CD8-positive, alpha-beta memory T cell (primary cell): ENCODE measurements around the gene LAMC1. TPM values are rescaled to one million over a fixed set of nuclear protein-coding genes. Genes with fewer than 3 reads are reported as not detected.

Experiments
- CTCF ChIA-PET: fragments of 350-600 bp; sonication (Branson Sonifier 250); formaldehyde crosslinking; loops from one replicate; lab custom pipeline; 2021; ENCODE audit warnings: antibody characterized with exemption; lab: Charles Lee
- POLR2A ChIA-PET: fragments of 350-600 bp; sonication (Branson Sonifier 250); formaldehyde crosslinking; loops from one replicate; lab custom pipeline; 2021; ENCODE audit warnings: antibody characterized with exemption; lab: Charles Lee
- DNase-seq, 5 donors: peaks; one replicate each; pipeline versions ENCODE4 v3.0.0 to v3.0.0-alpha.2; 2020 to 2022; ENCODE audit warnings: mixed read lengths in 1 of 5
- H3K27ac ChIP-seq: one replicate; pipeline ENCODE4 v1.7.0; 2013; ENCODE audit warnings: low read depth, mild to moderate bottlenecking, low read length, moderate library complexity
- H3K27me3 ChIP-seq: 2 replicates; pipeline ENCODE4 v1.7.0; 2013; ENCODE audit warnings: low read length, mild to moderate bottlenecking; ENCODE audit not compliant: insufficient read depth, poor library complexity, severe bottlenecking
- H3K36me3 ChIP-seq: 2 replicates; pipeline ENCODE4 v1.7.0; 2013; ENCODE audit warnings: mild to moderate bottlenecking, low read length, moderate library complexity; ENCODE audit not compliant: insufficient read depth
- H3K4me1 ChIP-seq: 2 replicates; pipeline ENCODE4 v1.7.0; 2013; ENCODE audit warnings: mild to moderate bottlenecking, low read length, moderate library complexity; ENCODE audit not compliant: insufficient read depth
- H3K4me3 ChIP-seq: 2 replicates; pipeline ENCODE4 v1.7.0; 2013; ENCODE audit warnings: mild to moderate bottlenecking, low read length
- H3K9me3 ChIP-seq: 2 replicates; pipeline ENCODE4 v1.7.0; 2013; ENCODE audit warnings: mild to moderate bottlenecking, low read length
- H3K27ac Mint-ChIP-seq, 8 donors: one replicate each; pipeline ENCODE4 v1.8.0; 2020 to 2021; ENCODE audit warnings: mixed read lengths in 8 of 8, mild to moderate bottlenecking in 6 of 8, inconsistent platforms in 3 of 8, moderate library complexity in 3 of 8
- H3K27me3 Mint-ChIP-seq, 2 donors: one replicate each; pipeline ENCODE4 v1.8.0; 2020 to 2021; ENCODE audit warnings: mixed read lengths in 2 of 2, mild to moderate bottlenecking in 1 of 2, moderate library complexity in 1 of 2
- H3K36me3 Mint-ChIP-seq, 3 donors: one replicate each; pipeline ENCODE4 v1.8.0; 2020 to 2021; ENCODE audit warnings: mixed read lengths in 3 of 3, inconsistent platforms in 1 of 3, mild to moderate bottlenecking in 1 of 3
- H3K4me1 Mint-ChIP-seq, 3 donors: one replicate each; pipeline ENCODE4 v1.8.0; 2020 to 2021; ENCODE audit warnings: mixed read lengths in 3 of 3, inconsistent platforms in 1 of 3, mild to moderate bottlenecking in 1 of 3
- H3K4me3 Mint-ChIP-seq, 7 donors: one replicate each; pipeline ENCODE4 v1.8.0; 2020 to 2021; ENCODE audit warnings: mixed read lengths in 7 of 7, mild to moderate bottlenecking in 6 of 7, moderate library complexity in 4 of 7, inconsistent platforms in 2 of 7
- H3K9me3 Mint-ChIP-seq, 5 donors: one replicate each; pipeline ENCODE4 v1.8.0; 2020 to 2022; ENCODE audit warnings: mixed read lengths in 5 of 5, mild to moderate bottlenecking in 3 of 5, moderate library complexity in 2 of 5, inconsistent platforms in 1 of 5
- polyA plus RNA-seq: library from polyadenylated mRNA; unstranded; fragments of 300-500 nt; fragmentation: Illumina TruSeq; gene quantifications from one replicate; pipeline ENCODE4 v1.2.3, GENCODE V29; 2021
- total RNA-seq, 2 experiments: library from RNA; stranded (reverse); gene quantifications; one replicate each; pipeline ENCODE4 v1.2.3, GENCODE V29; 2021

Gene LAMC1
- total and polyA plus RNA-seq, 3 experiments from 2014 or later: 0.33 to 0.58 TPM; not detected in 1

DNA sequence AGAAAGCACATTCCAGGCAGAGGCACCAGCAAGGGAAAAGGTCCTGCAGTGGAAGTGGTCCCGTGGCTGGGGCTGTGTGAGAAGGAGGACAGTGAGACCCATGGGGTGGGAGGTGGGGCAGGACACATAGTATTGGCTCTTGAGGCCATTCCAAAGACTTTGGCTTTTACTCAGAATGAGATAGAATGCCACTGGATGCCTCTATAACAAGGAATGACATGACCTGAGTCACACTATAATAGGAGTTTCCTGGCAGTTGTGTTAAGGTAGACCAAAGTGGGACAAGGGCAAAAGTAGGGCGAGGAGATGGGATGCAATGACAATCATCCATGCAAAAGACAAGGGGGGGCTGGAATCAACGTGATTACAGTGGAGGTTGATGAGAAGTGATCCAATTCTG, 138.2 kb downstream of the LAMC1 start:
- Mint-ChIP-seq H3K27me3 (peaks cover 0 to 5% of the 10 kb centered on the region in 2 donors), H3K9me3 (no peaks in the 10 kb centered on the region), H3K4me3 (no peak overlapping the region), H3K27ac (no peak overlapping the region), H3K4me1 (no peaks in the 10 kb centered on the region), H3K36me3 (no peaks in the 10 kb centered on the region)
- H3K4me3 ChIP-seq: no peak overlapping the region
- H3K27me3 ChIP-seq: no peaks in the 10 kb centered on the region
- H3K27ac ChIP-seq: no peak overlapping the region
- ChIA-PET CTCF (no interaction called here), POLR2A (no interaction called here)
- no peak for DNase-seq
- no peaks in the 10 kb centered on the region for H3K36me3 ChIP-seq
- H3K4me1 ChIP-seq: no peaks in the 10 kb centered on the region
- H3K9me3 ChIP-seq: no peaks in the 10 kb centered on the region

DNA sequence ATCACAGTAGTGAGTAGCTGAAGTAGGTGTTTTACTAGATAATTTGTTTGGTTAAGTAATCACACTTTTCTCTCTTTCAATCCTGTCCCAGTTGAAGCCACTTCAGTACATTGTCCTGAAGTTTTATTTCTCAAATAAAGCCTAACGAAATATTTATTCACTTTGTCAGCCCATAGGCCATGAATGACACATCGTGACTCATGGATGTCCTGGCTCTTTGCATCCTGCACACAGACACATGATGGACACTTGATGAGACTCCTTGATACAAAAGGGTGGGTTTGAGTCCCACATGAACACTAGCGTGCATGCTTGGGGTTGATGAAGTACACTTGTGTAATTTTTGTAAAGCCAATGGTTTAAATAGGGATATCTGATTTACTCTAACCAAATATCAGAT, 140.1 kb downstream of the LAMC1 start:
- CTCF ChIA-PET: no interaction called here
- Mint-ChIP-seq H3K4me3 (no peak overlapping the region), H3K36me3 (no peaks in the 10 kb centered on the region), H3K27ac (no peak overlapping the region), H3K4me1 (no peaks in the 10 kb centered on the region), H3K27me3 (peaks cover 4% of the 10 kb centered on the region in 2 donors), H3K9me3 (no peaks in the 10 kb centered on the region)
- no peaks in the 10 kb centered on the region for H3K27me3 ChIP-seq
- H3K27ac ChIP-seq: no peak overlapping the region
- no peaks in the 10 kb centered on the region for H3K36me3 ChIP-seq
- H3K4me3 ChIP-seq: no peak overlapping the region
- DNase-seq: no peak
- H3K4me1 ChIP-seq: no peaks in the 10 kb centered on the region
- POLR2A ChIA-PET: no interaction called here
- H3K9me3 ChIP-seq: no peaks in the 10 kb centered on the region

DNA sequence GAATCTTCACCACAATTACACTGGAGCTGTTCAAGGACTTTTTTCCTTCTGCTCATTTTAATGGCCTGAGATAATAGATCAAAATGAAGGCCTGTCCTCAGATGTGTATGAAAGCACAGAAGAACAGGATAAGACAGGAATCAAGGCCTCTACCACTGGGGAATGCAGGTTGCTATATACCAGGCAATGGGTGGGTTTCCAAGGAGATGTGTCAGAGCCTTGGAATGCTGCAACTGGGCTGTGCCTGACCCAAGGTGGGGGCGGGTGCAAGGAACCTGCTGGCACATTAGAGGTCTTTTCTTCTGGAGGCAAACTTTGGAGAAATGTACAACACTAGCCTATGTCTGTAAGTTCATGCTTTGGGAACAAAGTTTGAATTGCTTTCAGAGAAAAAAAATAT, 141.1 kb downstream of the LAMC1 start:
- Mint-ChIP-seq H3K4me3 (no peak overlapping the region), H3K36me3 (no peaks in the 10 kb centered on the region), H3K27ac (no peak overlapping the region), H3K4me1 (no peaks in the 10 kb centered on the region), H3K27me3 (peaks cover 5 to 8% of the 10 kb centered on the region in 2 donors), H3K9me3 (no peaks in the 10 kb centered on the region)
- H3K27ac ChIP-seq: no peak overlapping the region
- H3K4me3 ChIP-seq: no peak overlapping the region
- DNase-seq: no peak
- no peaks in the 10 kb centered on the region for H3K36me3 ChIP-seq
- no peaks in the 10 kb centered on the region for H3K27me3 ChIP-seq
- no peaks in the 10 kb centered on the region for H3K9me3 ChIP-seq
- ChIA-PET CTCF (no interaction called here), POLR2A (no interaction called here)
- H3K4me1 ChIP-seq: no peaks in the 10 kb centered on the region

DNA sequence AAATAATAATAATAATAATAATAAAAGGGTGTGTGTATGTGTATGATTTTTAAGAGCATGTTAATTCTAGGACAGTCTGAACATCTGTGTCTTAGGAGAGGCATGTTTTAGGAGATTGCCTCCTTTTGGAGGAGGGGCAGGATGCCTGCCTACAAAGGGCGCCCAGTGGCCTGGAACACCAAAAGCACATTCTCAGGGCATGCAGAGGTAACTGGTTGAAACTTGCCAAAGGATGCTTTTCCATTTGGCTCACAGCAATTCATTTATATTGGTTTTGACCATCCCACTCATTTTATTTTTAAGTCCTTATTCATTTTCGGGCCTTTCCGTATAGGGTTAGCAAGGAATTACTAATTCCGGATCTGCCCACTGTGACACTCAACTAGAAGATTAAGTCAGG, 141.7 kb downstream of the LAMC1 start:
- Mint-ChIP-seq H3K4me1 (no peaks in the 10 kb centered on the region), H3K27me3 (peaks cover 5 to 8% of the 10 kb centered on the region in 2 donors), H3K9me3 (no peaks in the 10 kb centered on the region), H3K27ac (no peak overlapping the region), H3K4me3 (no peak overlapping the region), H3K36me3 (no peaks in the 10 kb centered on the region)
- Histone ChIP-seq H3K4me3 (no peak overlapping the region), H3K27ac (no peak overlapping the region), H3K9me3 (no peaks in the 10 kb centered on the region), H3K27me3 (no peaks in the 10 kb centered on the region), H3K36me3 (no peaks in the 10 kb centered on the region), H3K4me1 (no peaks in the 10 kb centered on the region)
- POLR2A ChIA-PET: no interaction called here
- no peak for DNase-seq
- CTCF ChIA-PET: no interaction called here

DNA sequence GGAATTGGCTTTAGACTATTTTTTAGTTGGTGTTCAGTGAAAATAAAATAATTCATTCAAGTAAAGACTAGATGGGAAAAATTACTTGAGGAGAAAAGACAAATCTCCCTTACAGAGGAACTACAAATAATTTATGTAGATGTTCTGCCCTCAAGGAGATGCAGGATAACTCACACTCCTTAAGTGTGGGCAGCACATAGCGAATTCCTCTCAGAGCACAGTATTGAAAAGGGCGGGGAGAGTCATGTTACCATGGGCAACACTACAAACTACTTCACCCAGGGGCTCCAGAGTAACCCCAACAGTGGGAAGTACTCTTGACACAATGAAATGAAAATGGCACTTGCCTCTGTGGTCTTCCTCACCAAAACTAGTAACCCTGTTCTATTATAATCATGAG, 142.2 kb downstream of the LAMC1 start:
- Histone ChIP-seq H3K4me1 (no peaks in the 10 kb centered on the region), H3K4me3 (no peak overlapping the region), H3K9me3 (no peaks in the 10 kb centered on the region), H3K36me3 (no peaks in the 10 kb centered on the region), H3K27ac (no peak overlapping the region), H3K27me3 (no peaks in the 10 kb centered on the region)
- Mint-ChIP-seq H3K27me3 (peaks cover 5 to 8% of the 10 kb centered on the region in 2 donors), H3K4me1 (no peaks in the 10 kb centered on the region), H3K27ac (no peak overlapping the region), H3K9me3 (no peaks in the 10 kb centered on the region), H3K36me3 (no peaks in the 10 kb centered on the region), H3K4me3 (no peak overlapping the region)
- ChIA-PET CTCF (no interaction called here), POLR2A (no interaction called here)
- DNase-seq: no peak

DNA sequence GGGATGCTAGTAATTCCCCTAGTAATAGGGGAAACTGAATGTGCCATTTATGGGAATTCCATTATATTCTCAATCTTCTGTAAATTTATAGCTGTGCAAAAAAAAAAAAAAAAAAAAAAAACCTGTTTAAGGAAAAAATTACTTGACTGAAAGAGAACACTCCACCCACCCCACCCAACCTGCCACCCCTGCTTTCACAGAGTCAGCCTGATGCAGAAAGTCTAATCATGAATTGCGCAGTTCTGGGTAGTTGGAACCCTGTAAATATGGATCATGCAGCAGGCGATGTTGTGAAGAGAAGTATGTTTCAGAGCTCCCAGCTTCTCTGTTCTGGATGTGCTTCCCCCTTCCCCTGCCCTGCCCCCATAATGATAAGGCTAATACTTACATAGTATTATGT, 143.2 kb downstream of the LAMC1 start:
- no peaks in the 10 kb centered on the region for H3K36me3 ChIP-seq
- H3K4me3 ChIP-seq: no peak overlapping the region
- Mint-ChIP-seq H3K27me3 (peaks cover 7 to 8% of the 10 kb centered on the region in 2 donors), H3K9me3 (no peaks in the 10 kb centered on the region), H3K36me3 (no peaks in the 10 kb centered on the region), H3K4me1 (no peaks in the 10 kb centered on the region), H3K4me3 (no peak overlapping the region), H3K27ac (no peak overlapping the region)
- no peaks in the 10 kb centered on the region for H3K4me1 ChIP-seq
- POLR2A ChIA-PET: no interaction called here
- no peak for DNase-seq
- H3K27me3 ChIP-seq: no peaks in the 10 kb centered on the region
- no peak overlapping the region for H3K27ac ChIP-seq
- no peaks in the 10 kb centered on the region for H3K9me3 ChIP-seq
- CTCF ChIA-PET: no interaction called here

DNA sequence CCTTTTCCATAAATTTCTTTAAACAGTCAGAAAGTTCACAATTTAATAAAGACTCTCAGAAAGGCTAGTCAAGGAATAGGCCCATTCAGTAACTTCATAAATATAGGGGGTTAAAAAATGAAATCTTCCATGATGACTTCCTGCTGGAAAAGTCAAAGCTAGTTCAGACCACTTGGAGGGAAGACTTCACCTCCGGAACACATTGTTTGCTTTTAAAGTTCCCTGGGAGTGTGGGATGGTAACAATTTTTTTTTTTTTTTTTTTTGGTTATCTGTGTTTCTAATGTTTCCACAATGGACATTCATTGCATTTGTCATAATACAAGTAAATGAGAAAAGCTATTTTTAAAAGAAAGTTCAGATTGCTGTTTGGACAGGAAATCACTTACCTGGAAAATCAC, 144.5 kb downstream of the LAMC1 start:
- H3K9me3 Mint-ChIP-seq: no peaks in the 10 kb centered on the region
- POLR2A ChIA-PET: no interaction called here

DNA sequence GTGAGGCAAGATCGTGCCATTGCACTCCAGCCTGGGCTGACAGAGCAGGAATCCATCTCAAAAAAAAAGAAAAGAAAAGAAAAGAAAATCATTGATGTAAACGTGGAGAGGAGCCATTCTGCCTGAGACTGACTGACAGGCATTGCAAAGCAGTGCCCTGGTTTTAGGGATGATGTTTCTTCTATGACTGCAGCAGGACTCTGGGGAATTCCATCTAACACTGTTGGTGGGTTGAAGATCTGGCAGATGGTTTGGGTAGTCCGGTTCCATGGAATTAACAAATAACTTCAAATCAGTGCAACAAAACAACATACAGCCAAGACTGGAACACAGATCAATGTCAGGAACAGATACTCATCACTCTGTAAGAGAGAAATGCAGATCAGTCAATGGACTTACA, 145.1 kb downstream of the LAMC1 start:
- no peak overlapping the region for H3K4me3 ChIP-seq
- no peak overlapping the region for H3K27ac ChIP-seq
- ChIA-PET CTCF (no interaction called here), POLR2A (no interaction called here)
- no peaks in the 10 kb centered on the region for H3K9me3 Mint-ChIP-seq
- no peaks in the 10 kb centered on the region for H3K27me3 ChIP-seq
- no peaks in the 10 kb centered on the region for H3K36me3 ChIP-seq
- H3K4me3 Mint-ChIP-seq: no peak overlapping the region
- H3K9me3 ChIP-seq: no peaks in the 10 kb centered on the region
- H3K27ac Mint-ChIP-seq: no peak overlapping the region
- H3K4me1 Mint-ChIP-seq: no peaks in the 10 kb centered on the region
- H3K4me1 ChIP-seq: no peaks in the 10 kb centered on the region
- peaks cover 7 to 12% of the 10 kb centered on the region in 2 donors for H3K27me3 Mint-ChIP-seq
- H3K36me3 Mint-ChIP-seq: no peaks in the 10 kb centered on the region
- DNase-seq: no peak

More for the DNA sequence above, 144.5 kb downstream of the LAMC1 start:
- Histone ChIP-seq H3K9me3 (no peaks in the 10 kb centered on the region), H3K36me3 (no peaks in the 10 kb centered on the region), H3K4me1 (no peaks in the 10 kb centered on the region), H3K27ac (no peak overlapping the region), H3K27me3 (no peaks in the 10 kb centered on the region), H3K4me3 (no peak overlapping the region)
- peaks cover 7 to 11% of the 10 kb centered on the region in 2 donors for H3K27me3 Mint-ChIP-seq
- no peak for DNase-seq
- CTCF ChIA-PET: no interaction called here
- no peak overlapping the region for H3K27ac Mint-ChIP-seq
- H3K4me1 Mint-ChIP-seq: no peaks in the 10 kb centered on the region
- no peak overlapping the region for H3K4me3 Mint-ChIP-seq
- H3K36me3 Mint-ChIP-seq: no peaks in the 10 kb centered on the region

DNA sequence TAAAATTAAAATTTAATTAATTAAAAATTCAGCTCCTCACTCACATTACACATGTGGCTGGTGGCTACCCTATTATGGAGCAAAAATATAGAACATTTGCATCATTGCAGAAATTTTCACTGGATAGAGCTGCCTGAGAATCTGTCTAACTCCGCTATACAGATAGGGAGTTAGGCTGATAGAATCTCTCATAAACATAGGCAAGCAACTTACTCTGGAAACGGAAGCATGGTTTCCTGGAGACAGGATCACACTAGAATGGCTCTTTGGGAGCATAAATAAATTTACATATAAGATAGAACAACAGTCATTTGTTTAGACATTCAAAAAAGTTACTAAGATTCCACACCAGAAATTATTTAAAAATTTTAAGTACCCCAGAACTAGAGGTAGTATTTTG, 150.6 kb downstream of the LAMC1 start:
- CTCF ChIA-PET: no interaction called here
- no peaks in the 10 kb centered on the region for H3K9me3 Mint-ChIP-seq
- H3K4me3 ChIP-seq: no peak overlapping the region

More for the DNA sequence above, 150.6 kb downstream of the LAMC1 start:
- H3K27ac Mint-ChIP-seq: no peak overlapping the region
- no peak overlapping the region for H3K4me3 Mint-ChIP-seq
- H3K36me3 Mint-ChIP-seq: no peaks in the 10 kb centered on the region
- DNase-seq: no peak
- POLR2A ChIA-PET: no interaction called here
- Histone ChIP-seq H3K27me3 (no peaks in the 10 kb centered on the region), H3K9me3 (no peaks in the 10 kb centered on the region), H3K27ac (no peak overlapping the region), H3K4me1 (no peaks in the 10 kb centered on the region), H3K36me3 (no peaks in the 10 kb centered on the region)
- no peaks in the 10 kb centered on the region for H3K4me1 Mint-ChIP-seq
- peaks cover 2 to 23% of the 10 kb centered on the region in 2 donors for H3K27me3 Mint-ChIP-seq
